Measurements from ENCODE around the gene ADAR. TPM values are rescaled to one million over a fixed set of nuclear protein-coding genes. Genes with fewer than 3 reads are reported as not detected.

The ADAR gene
- total RNA-seq, 2 experiments from 2014 or later = 261 to 267 TPM

GRCh38 chr1:154623358-154623757 lies 15.4 kb upstream of the ADAR start:
- TF ChIP-seq CTCF (IDR thresholded peaks at IDR 0.05) = no peak
- Mint-ChIP-seq H3K4me3 (no peak overlapping the region), H3K27me3 (no peaks in the 10 kb centered on the region), H3K27ac (no peak overlapping the region), H3K9me3 (no peaks in the 10 kb centered on the region), H3K36me3 (ENCODE audit: low read depth) (peaks cover 41% of the 10 kb centered on the region), H3K4me1 (ENCODE audit: low read depth) (peaks cover 59% of the 10 kb centered on the region)
- POLR2A ChIA-PET = interaction anchor here (1.7 kb wide), 2 partner anchors 13 to 313 kb away, joined by 3 to 6 read pairs; partner anchors contain the start of gene PMVK
- no peak for DNase-seq
- CTCF ChIA-PET = interaction anchor here (1.3 to 1.5 kb wide), 2 partner anchors 12 to 144 kb away, joined by 3 to 4 read pairs; no protein-coding TSS in a partner anchor
- intact Hi-C loops (cut with micrococcal nuclease) = no loop called here
- no peak for ATAC-seq

- DNase-seq (no peak), ATAC-seq (no peak)
- no peak overlapping the region for H3K4me3 Mint-ChIP-seq
- TF ChIP-seq CTCF (IDR thresholded peaks at IDR 0.05) = no peak
- intact Hi-C loops (cut with micrococcal nuclease) = no loop called here
- no peaks in the 10 kb centered on the region for H3K27me3 Mint-ChIP-seq
- no peaks in the 10 kb centered on the region for H3K9me3 Mint-ChIP-seq
- ChIA-PET POLR2A (interaction anchor here (1.7 kb wide), 2 partner anchors 13 to 314 kb away, joined by 3 to 6 read pairs; partner anchors contain the start of gene PMVK), CTCF (interaction anchor here (1.5 to 2.9 kb wide), 2 partner anchors 12 to 143 kb away, joined by 4 to 12 read pairs; no protein-coding TSS in a partner anchor)
- peaks cover 41% of the 10 kb centered on the region for H3K36me3 Mint-ChIP-seq (ENCODE audit: low read depth)
- H3K27ac Mint-ChIP-seq = peak overlapping the region; percentile 67
- H3K4me1 Mint-ChIP-seq (ENCODE audit: low read depth) = peaks cover 59% of the 10 kb centered on the region
Measured at GRCh38 chr1:154622503-154623039, 14.6 kb upstream of the ADAR start.

- POLR2A ChIA-PET = interaction anchor here (1.7 to 2.7 kb wide), 2 partner anchors 17 to 315 kb away, joined by 3 to 8 read pairs; partner anchors contain the start of gene PMVK
- Mint-ChIP-seq H3K27me3 (no peaks in the 10 kb centered on the region), H3K4me3 (no peak overlapping the region), H3K27ac (peak overlapping the region; percentile 47), H3K36me3 (ENCODE audit: low read depth) (peaks cover 42% of the 10 kb centered on the region), H3K4me1 (ENCODE audit: low read depth) (peaks cover 62% of the 10 kb centered on the region), H3K9me3 (no peaks in the 10 kb centered on the region)
- intact Hi-C loops (cut with micrococcal nuclease) = no loop called here
- TF ChIP-seq CTCF (IDR thresholded peaks at IDR 0.05) = no peak
- DNase-seq (no peak), ATAC-seq (peak; percentile 17)
- CTCF ChIA-PET = interaction anchor here (1.1 to 2.9 kb wide), 2 partner anchors 11 to 18 kb away, joined by 3 to 12 read pairs; no protein-coding TSS in a partner anchor
Measured at GRCh38 chr1:154621875-154622274, 13.9 kb upstream of the ADAR start.

- H3K9me3 Mint-ChIP-seq = no peaks in the 10 kb centered on the region
- H3K27me3 Mint-ChIP-seq = no peaks in the 10 kb centered on the region
- peaks cover 36% of the 10 kb centered on the region for H3K36me3 Mint-ChIP-seq (ENCODE audit: low read depth)
- H3K4me3 Mint-ChIP-seq = no peak overlapping the region
- TF ChIP-seq CTCF (IDR thresholded peaks at IDR 0.05) = no peak
- intact Hi-C loops (cut with micrococcal nuclease) = no loop called here
- ATAC-seq (no peak), DNase-seq (no peak)
- ChIA-PET CTCF (interaction anchor here (2.7 to 2.9 kb wide), 2 partner anchors 10 to 61 kb away, joined by 9 to 12 read pairs; no protein-coding TSS in a partner anchor), POLR2A (interaction anchor here (1.3 to 2.7 kb wide), 4 partner anchors 11 to 20 kb away, joined by 3 to 8 read pairs (median 6); no protein-coding TSS in a partner anchor)
- peaks cover 66% of the 10 kb centered on the region for H3K4me1 Mint-ChIP-seq (ENCODE audit: low read depth)
- no peak overlapping the region for H3K27ac Mint-ChIP-seq
Measured at GRCh38 chr1:154620751-154621150, 12.8 kb upstream of the ADAR start.
